Measurements from ENCODE around the gene COX4I2.

DNA sequence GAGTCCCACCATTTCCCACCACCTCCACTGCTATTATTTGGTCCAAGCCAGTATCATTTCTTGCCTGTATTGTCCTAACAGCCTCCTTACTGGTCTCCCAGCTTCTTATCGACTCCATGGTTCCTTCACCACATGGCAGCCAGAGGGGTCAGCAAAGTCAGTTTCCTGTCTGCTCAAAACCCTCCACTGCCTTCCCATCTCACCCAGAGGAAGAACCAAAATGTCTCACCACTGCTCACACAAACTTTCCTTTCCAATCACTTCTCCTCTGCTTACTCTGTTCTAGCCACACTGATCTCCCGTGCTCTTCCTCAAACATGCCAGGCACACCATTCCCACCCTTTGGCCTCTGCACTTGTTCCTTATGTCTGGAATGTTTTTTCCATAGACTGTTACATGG is 45.2 kb downstream of the COX4I2 start:
- TF ChIP-seq EP300 (IDR thresholded peaks at IDR 0.05): no peak
- TF ChIP-seq, protein P1, sequence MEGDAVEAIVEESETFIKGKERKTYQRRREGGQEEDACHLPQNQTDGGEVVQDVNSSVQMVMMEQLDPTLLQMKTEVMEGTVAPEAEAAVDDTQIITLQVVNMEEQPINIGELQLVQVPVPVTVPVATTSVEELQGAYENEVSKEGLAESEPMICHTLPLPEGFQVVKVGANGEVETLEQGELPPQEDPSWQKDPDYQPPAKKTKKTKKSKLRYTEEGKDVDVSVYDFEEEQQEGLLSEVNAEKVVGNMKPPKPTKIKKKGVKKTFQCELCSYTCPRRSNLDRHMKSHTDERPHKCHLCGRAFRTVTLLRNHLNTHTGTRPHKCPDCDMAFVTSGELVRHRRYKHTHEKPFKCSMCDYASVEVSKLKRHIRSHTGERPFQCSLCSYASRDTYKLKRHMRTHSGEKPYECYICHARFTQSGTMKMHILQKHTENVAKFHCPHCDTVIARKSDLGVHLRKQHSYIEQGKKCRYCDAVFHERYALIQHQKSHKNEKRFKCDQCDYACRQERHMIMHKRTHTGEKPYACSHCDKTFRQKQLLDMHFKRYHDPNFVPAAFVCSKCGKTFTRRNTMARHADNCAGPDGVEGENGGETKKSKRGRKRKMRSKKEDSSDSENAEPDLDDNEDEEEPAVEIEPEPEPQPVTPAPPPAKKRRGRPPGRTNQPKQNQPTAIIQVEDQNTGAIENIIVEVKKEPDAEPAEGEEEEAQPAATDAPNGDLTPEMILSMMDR (IDR thresholded peaks at IDR 0.05): no peak
- TF ChIP-seq POLR2A (IDR thresholded peaks at IDR 0.05; ENCODE audit: low read depth): no peak

Data from esophagus muscularis mucosa (tissue), 4 donors.